GM12878 (cell line): Measurements from ENCODE around the gene YEATS4. TPM values are rescaled to one million over a fixed set of nuclear protein-coding genes. Genes with fewer than 3 reads are reported as not detected.

Source experiments
- ATAC-seq: fragments of 200-7000 bp; cut with Tn5 transposase; 3 replicates; pipeline ENCODE4 v1.9.1; 2020; ENCODE audit warnings: mild to moderate bottlenecking, moderate library complexity
- BruUV-seq: library from RNA; stranded (reverse); fragments of 400-500 nt; replicated peaks from 2 replicates; lab custom pipeline; 2021; lab: Mats Ljungman, UMichigan
- CTCF ChIA-PET: fragments of 300-600 bp; sonication (Branson Sonifier 250); formaldehyde crosslinking; extraction: SDS; loops from one replicate; lab custom pipeline; 2021; ENCODE audit warnings: inconsistent platforms; lab: Yijun Ruan, JAX
- POLR2A ChIA-PET: fragments of 350-600 bp; formaldehyde crosslinking; extraction: SDS; loops from one replicate; lab custom pipeline; 2021; ENCODE audit warnings: inconsistent platforms; lab: Charles Lee
- RAD21 ChIA-PET: fragments of 300-600 bp; sonication (Branson Sonifier 250); formaldehyde crosslinking; loops from one replicate; lab custom pipeline; 2023; ENCODE audit warnings: antibody characterized with exemption; ENCODE audit not compliant: unreplicated experiment; lab: Charles Lee
- SMC1A ChIA-PET: fragments of 300-600 bp; sonication (Branson Sonifier 250); formaldehyde crosslinking; loops from one replicate; lab custom pipeline; 2023; ENCODE audit not compliant: unreplicated experiment, uncharacterized antibody; lab: Charles Lee
- DNase-seq: peaks from one replicate; pipeline ENCODE4 v3.0.0-alpha.2; 2011; ENCODE audit warnings: low read depth, low spot score
- FAIRE-seq: peaks from 3 replicates; lab custom pipeline; 2011; peaks lifted over from hg19 to GRCh38; lab: Jason Lieb, UNC
- H2AFZ ChIP-seq: 2 replicates; pipeline ENCODE4 v1.6.0; 2011; ENCODE audit warnings: low read depth, low read length, control low read depth; ENCODE audit not compliant: control insufficient read depth
- H3K27ac ChIP-seq: 2 replicates; pipeline ENCODE4 v1.5.1; 2011; ENCODE audit warnings: control low read depth; ENCODE audit not compliant: control insufficient read depth, insufficient read depth
- H3K27me3 ChIP-seq, 2 experiments: replicated peaks in 1 of 2; 2 replicates each; pipeline versions ENCODE4 v1.6.0 to v1.6.1; 2011; ENCODE audit warnings: low read length in 1 of 2; ENCODE audit not compliant: control insufficient read depth in 2 of 2, insufficient read depth in 2 of 2
- H3K36me3 ChIP-seq, 2 experiments: 2 replicates each; pipeline ENCODE4 v1.5.1; 2011; ENCODE audit warnings: low read length in 1 of 2; ENCODE audit not compliant: control insufficient read depth in 2 of 2, insufficient read depth in 2 of 2
- H3K4me1 ChIP-seq: 2 replicates; pipeline ENCODE4 v1.6.1; 2011; ENCODE audit warnings: mild to moderate bottlenecking, low read length, moderate library complexity, mixed read lengths; ENCODE audit not compliant: control insufficient read depth, insufficient read depth
- H3K4me2 ChIP-seq: 2 replicates; pipeline ENCODE4 v1.6.0; 2011; ENCODE audit warnings: control low read depth; ENCODE audit not compliant: control insufficient read depth, insufficient read depth
- H3K4me3 ChIP-seq: fragments of 200-600 bp; sonication (generic); 2 replicates; pipeline ENCODE4 v1.5.1; 2016
- H3K79me2 ChIP-seq: 2 replicates; pipeline ENCODE4 v1.6.0; 2011; ENCODE audit warnings: low read length; ENCODE audit not compliant: control insufficient read depth, insufficient read depth
- H3K9ac ChIP-seq: 2 replicates; pipeline ENCODE4 v1.8.0; 2011; ENCODE audit warnings: low read length, control low read depth, mixed read lengths; ENCODE audit not compliant: control insufficient read depth, insufficient read depth
- H3K9me3 ChIP-seq: replicated peaks from 3 replicates; pipeline ENCODE4 v1.5.1; 2011; ENCODE audit warnings: mild to moderate bottlenecking, low read length; ENCODE audit not compliant: control insufficient read depth, insufficient read depth
- H4K20me1 ChIP-seq: 2 replicates; pipeline ENCODE4 v1.6.0; 2011; ENCODE audit not compliant: control insufficient read depth, insufficient read depth
- CHD4 ChIP-seq: fragments of 200-600 bp; sonication (generic); IDR thresholded peaks from 2 replicates; pipeline ENCODE4 v1.6.1; 2016; ENCODE audit warnings: mild to moderate bottlenecking
- EGR1 ChIP-seq, 2 experiments: IDR thresholded peaks; 1 replicate in 1 of 2; 2 replicates in 1 of 2; pipeline ENCODE4 v1.6.1; 2011 to 2012; ENCODE audit warnings: low read depth in 2 of 2, low read length in 2 of 2, borderline replicate concordance in 1 of 2, mild to moderate bottlenecking in 1 of 2, moderate library complexity in 1 of 2
- EP300 ChIP-seq, 2 experiments: fragments of 150-350 bp in 1 of 2; IDR thresholded peaks; 2 replicates each; pipeline ENCODE4 v1.6.1; 2011 to 2012; ENCODE audit warnings: low read depth in 2 of 2, low read length in 2 of 2, borderline replicate concordance in 1 of 2, improper control_type of control experiment in 1 of 2, inconsistent platforms in 1 of 2; ENCODE audit not compliant: control insufficient read depth in 1 of 2
- IKZF1 ChIP-seq: fragments of 450-650 bp; conservative IDR thresholded peaks from 2 replicates; pipeline ENCODE4 v1.6.1; 2017; ENCODE audit warnings: antibody characterized with exemption, mild to moderate bottlenecking
- SREBF1 ChIP-seq: IDR thresholded peaks from 2 replicates; pipeline ENCODE4 v1.6.1; 2012; ENCODE audit warnings: mild to moderate bottlenecking, low read length
- SRF ChIP-seq, 2 experiments: IDR thresholded peaks; 2 replicates each; pipeline ENCODE4 v1.6.1; 2011; ENCODE audit warnings: low read depth in 2 of 2, low read length in 2 of 2, mild to moderate bottlenecking in 1 of 2, moderate library complexity in 1 of 2
- whole genome bisulfite sequencing: methylation state at CpG from one replicate; pipeline ENCODE4 v1.1.6; 2016; ENCODE audit warnings: low lambda C conversion rate; ENCODE audit not compliant: insufficient replicate concordance, insufficient coverage; ENCODE audit errors: missing lambda C conversion rate; 5-methylcytosine and 5-hydroxymethylcytosine counted together
- in situ Hi-C: fragments of 300-500 bp; cut with MboI; formaldehyde crosslinking; loops from 9 replicates; pipeline ENCODE4 v1.14.3; 2018; ENCODE audit warnings: mixed read lengths
- intact Hi-C: fragments of 100-400 bp; cut with micrococcal nuclease; formaldehyde crosslinking; loops from one replicate; pipeline ENCODE4 v1.14.2; 2022; ENCODE audit not compliant: unreplicated experiment
- polyA plus RNA-seq, 11 experiments: library from polyadenylated mRNA; depleted of rRNA in 4 of 11; unstranded in 6 of 11; stranded (reverse) in 5 of 11; fragments of >200 nt; fragmentation: Nextera tagmentation in 4 of 11; fragmentation: Illumina TruSeq in 1 of 11; extraction: Ambion mirVana in 4 of 11; extraction: Trizol in 1 of 11; gene quantifications; 1 replicate in 1 of 11; 2 replicates in 10 of 11; pipeline versions ENCODE4 v1.2.1 to v1.2.3, GENCODE V29; 2011 to 2016; ENCODE audit warnings: inconsistent platforms in 2 of 11, missing spikeins in 2 of 11, low read depth in 1 of 11
- total RNA-seq, 4 experiments: library from RNA; depleted of rRNA in 3 of 4; stranded (reverse); fragments of >200 nt in 3 of 4; fragmentation: Illumina TruSeq in 1 of 4; extraction: Trizol in 1 of 4; gene quantifications; 2 replicates each; pipeline versions ENCODE4 v1.2.1 to v1.2.3, GENCODE V29; 2013 to 2021
- TF ChIP-seq, protein P1 (sequence below): fragments of 450-650 bp; IDR thresholded peaks from 2 replicates; pipeline ENCODE4 v1.6.1; 2017; ENCODE audit warnings: antibody characterized with exemption, mild to moderate bottlenecking, moderate library complexity
- TF ChIP-seq, protein P2 (sequence below): IDR thresholded peaks from 2 replicates; pipeline ENCODE4 v1.6.1; 2012; ENCODE audit warnings: low read length, inconsistent platforms
- TF ChIP-seq, protein P3 (sequence below): fragments of 450-650 bp; IDR thresholded peaks from 2 replicates; pipeline ENCODE4 v1.6.1; 2014; ENCODE audit warnings: mild to moderate bottlenecking

YEATS4 gene
- total and polyA plus RNA-seq, 10 of the 15 experiments (the other 5 are each of a cell fraction or from before 2014, with no cell fraction given), result 23.8 to 45.4 (median 36.8) TPM

GRCh38 chr12:69342421-69342820 is 17.1 kb upstream of the YEATS4 start:
- no peaks in the 10 kb centered on the region for H3K9me3 ChIP-seq
- no peak overlapping the region for H2AFZ ChIP-seq
- no peaks in the 10 kb centered on the region for H3K36me3 ChIP-seq
- 35% methylated on average over 2 of the region's 2 CpGs for WGBS
- no peaks in the 10 kb centered on the region for H3K27me3 ChIP-seq
- ChIA-PET RAD21 (no interaction called here), CTCF (interaction anchor here (0.8 to 2.1 kb wide), 8 partner anchors 9 to 296 kb away, joined by 3 to 9 read pairs (median 6); no protein-coding TSS in a partner anchor), SMC1A (interaction anchor here (0.9 kb wide), 1 partner anchor 51 kb away, joined by 3 read pairs; no protein-coding TSS in a partner anchor), POLR2A (interaction anchor here (0.5 to 1.1 kb wide), 3 partner anchors 16 to 125 kb away, joined by 3 to 4 read pairs (median 3); no protein-coding TSS in a partner anchor)
- no peaks in the 10 kb centered on the region for H3K79me2 ChIP-seq
- ATAC-seq, result no peak
- no peak overlapping the region for H3K9ac ChIP-seq
- H3K4me3 ChIP-seq, result no peak overlapping the region
- H3K4me2 ChIP-seq, result no peak overlapping the region
- no peaks in the 10 kb centered on the region for H4K20me1 ChIP-seq
- no peak for FAIRE-seq
- in situ Hi-C loops, result no loop called here
- intact Hi-C loops, result no loop called here
- no peaks in the 10 kb centered on the region for H3K4me1 ChIP-seq
- BruUV-seq, result no TSS peak
- no peak for TF ChIP-seq SRF (IDR thresholded peaks at IDR 0.05; ENCODE audit: low read depth in 2 of 2, low read length in 2 of 2)
- TF ChIP-seq, protein P1, sequence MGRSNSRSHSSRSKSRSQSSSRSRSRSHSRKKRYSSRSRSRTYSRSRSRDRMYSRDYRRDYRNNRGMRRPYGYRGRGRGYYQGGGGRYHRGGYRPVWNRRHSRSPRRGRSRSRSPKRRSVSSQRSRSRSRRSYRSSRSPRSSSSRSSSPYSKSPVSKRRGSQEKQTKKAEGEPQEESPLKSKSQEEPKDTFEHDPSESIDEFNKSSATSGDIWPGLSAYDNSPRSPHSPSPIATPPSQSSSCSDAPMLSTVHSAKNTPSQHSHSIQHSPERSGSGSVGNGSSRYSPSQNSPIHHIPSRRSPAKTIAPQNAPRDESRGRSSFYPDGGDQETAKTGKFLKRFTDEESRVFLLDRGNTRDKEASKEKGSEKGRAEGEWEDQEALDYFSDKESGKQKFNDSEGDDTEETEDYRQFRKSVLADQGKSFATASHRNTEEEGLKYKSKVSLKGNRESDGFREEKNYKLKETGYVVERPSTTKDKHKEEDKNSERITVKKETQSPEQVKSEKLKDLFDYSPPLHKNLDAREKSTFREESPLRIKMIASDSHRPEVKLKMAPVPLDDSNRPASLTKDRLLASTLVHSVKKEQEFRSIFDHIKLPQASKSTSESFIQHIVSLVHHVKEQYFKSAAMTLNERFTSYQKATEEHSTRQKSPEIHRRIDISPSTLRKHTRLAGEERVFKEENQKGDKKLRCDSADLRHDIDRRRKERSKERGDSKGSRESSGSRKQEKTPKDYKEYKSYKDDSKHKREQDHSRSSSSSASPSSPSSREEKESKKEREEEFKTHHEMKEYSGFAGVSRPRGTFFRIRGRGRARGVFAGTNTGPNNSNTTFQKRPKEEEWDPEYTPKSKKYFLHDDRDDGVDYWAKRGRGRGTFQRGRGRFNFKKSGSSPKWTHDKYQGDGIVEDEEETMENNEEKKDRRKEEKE, result no peak
- no peak for TF ChIP-seq EGR1 (IDR thresholded peaks at IDR 0.05; ENCODE audit: borderline replicate concordance in 1 of 2, low read depth in 2 of 2, low read length in 2 of 2)
- TF ChIP-seq, protein P2, sequence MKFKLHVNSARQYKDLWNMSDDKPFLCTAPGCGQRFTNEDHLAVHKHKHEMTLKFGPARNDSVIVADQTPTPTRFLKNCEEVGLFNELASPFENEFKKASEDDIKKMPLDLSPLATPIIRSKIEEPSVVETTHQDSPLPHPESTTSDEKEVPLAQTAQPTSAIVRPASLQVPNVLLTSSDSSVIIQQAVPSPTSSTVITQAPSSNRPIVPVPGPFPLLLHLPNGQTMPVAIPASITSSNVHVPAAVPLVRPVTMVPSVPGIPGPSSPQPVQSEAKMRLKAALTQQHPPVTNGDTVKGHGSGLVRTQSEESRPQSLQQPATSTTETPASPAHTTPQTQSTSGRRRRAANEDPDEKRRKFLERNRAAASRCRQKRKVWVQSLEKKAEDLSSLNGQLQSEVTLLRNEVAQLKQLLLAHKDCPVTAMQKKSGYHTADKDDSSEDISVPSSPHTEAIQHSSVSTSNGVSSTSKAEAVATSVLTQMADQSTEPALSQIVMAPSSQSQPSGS, result no peak
- no peak for TF ChIP-seq CHD4
- TF ChIP-seq SREBF1, result no peak
- no peak for TF ChIP-seq EP300 (IDR thresholded peaks at IDR 0.05; ENCODE audit: borderline replicate concordance in 1 of 2, control insufficient read depth in 1 of 2, low read depth in 2 of 2, low read length in 2 of 2)
- TF ChIP-seq IKZF1, result no peak
- TF ChIP-seq, protein P3, sequence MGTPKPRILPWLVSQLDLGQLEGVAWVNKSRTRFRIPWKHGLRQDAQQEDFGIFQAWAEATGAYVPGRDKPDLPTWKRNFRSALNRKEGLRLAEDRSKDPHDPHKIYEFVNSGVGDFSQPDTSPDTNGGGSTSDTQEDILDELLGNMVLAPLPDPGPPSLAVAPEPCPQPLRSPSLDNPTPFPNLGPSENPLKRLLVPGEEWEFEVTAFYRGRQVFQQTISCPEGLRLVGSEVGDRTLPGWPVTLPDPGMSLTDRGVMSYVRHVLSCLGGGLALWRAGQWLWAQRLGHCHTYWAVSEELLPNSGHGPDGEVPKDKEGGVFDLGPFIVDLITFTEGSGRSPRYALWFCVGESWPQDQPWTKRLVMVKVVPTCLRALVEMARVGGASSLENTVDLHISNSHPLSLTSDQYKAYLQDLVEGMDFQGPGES, result no peak
- H3K27ac ChIP-seq, result no peak overlapping the region
- no peak for DNase-seq
